Heart left ventricle (tissue), 13 donors: ENCODE data around the gene SAMD10.

Experiments
- CTCF ChIP-seq, 12 donors: fragments of 200-600 bp; sonication (generic) in 4 of 12; IDR thresholded peaks; one replicate each; pipeline versions ENCODE4 v1.5.0 to v1.8.0; 2018 to 2022; ENCODE audit warnings: antibody characterized with exemption in 12 of 12, mild to moderate bottlenecking in 5 of 12
- POLR2A ChIP-seq, 2 donors: fragments of 450-650 bp; IDR thresholded peaks; one replicate each; pipeline ENCODE4 v1.6.1; 2017; ENCODE audit warnings: antibody characterized with exemption in 2 of 2, mild to moderate bottlenecking in 2 of 2, moderate library complexity in 2 of 2
- donor health status: ischemic (EF 13 %, LVEDD 7.1; RV severe dilation, severe dysfunction).
- donor health status: DM: no; HTN: yes; CAD: no.
- donor health status: DM: no; HTN: no; CAD: no.
- donor health status: ischemic (EF 25% LVEDD 6.9; RV normal size, moderate dysfunction).
- donor health status: ischemic (EF 25% LVEDD 5.7; RV mildly dilated, moderate dysfunction).
- donor health status: ischemic (EF 35%, LVEDD 5.7; RV mildly dilated, moderate dysfunction).
- donor health status: nonischemic (EF 11% LVEDD 7.7; RV severe dilation, severe dysfunction).
- donor health status: DM: yes; HTN: yes; CAD: no.
- donor health status: PGD.
- donor health status: ischemic (EF 29% LVEDD 5.4; RV normal size, mild dysfunction).
- donor health status: nonischemic (EF 23%, LVEDD 6.1; RV moderate dilation, normal function).

GRCh38 chr20:63940071-63940471, 39.4 kb downstream of the SAMD10 start:
- TF ChIP-seq CTCF (IDR thresholded peaks at IDR 0.05) = no peak
- TF ChIP-seq POLR2A (IDR thresholded peaks at IDR 0.05) = no peak
